ENCODE measurements around the gene EFCAB8.

The EFCAB8 gene

DNA sequence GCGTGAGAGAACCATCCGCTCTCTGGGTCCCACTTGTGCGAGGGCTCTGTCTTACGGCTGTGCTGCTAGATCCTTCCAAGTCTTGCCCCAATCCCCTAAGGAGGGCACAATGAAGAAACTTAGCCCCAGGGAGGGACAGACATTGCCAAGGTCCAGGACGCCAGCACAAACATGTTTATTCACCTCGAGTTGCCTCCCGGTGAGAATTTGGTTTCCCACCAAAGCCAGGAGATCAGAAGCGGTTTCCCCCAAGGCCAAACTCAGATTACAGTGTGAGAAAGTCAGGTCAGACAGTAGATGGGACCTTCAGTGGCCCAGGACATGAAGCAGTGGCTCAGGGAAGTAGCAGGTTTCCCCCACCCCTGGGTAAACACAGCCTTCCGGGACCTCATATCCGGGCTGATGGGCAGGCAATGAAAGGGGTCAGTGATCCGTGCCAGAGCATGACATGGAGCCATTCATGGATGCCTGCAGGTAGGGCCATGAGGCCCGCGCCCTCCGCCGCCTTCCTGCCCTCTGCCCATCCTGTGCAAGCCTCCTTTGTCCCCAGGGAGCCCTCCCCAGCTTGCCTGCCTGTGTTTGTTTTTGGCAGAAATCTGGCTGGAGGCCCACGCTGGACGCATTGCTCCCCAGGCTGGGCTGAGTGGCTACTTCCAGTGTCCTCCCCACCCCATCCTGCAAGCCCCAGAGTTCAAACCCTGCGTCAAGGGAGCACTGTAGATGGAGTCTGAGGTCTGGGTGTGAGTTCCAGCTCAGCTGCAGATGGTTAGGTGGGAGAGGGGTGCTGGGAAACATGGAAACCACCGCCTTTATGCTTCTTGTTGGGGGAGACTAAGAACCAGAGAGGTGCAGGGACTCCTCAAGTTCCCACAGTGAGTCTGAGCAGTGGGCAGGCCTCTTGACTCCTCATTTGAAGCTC, 150.8 kb downstream of the EFCAB8 start:
- no peak for DNase-seq

DNA sequence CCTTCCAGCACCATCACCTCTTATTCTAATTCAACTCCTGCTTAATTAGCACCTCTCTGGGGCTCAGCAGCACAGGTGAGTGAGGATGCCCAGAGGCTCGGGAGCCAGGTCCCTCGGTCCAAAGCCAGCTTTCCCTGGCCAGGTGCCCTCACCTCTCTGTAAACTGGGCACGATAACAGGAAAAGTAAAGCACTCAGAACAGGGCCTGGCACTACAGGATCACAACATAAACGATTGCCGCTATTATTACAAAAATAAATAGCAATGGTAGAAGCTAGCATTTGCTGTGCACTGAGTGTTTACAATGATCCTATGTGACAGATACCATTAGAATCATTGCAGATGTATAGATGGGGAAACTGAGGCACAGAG, 151.4 kb downstream of the EFCAB8 start:
- DNase-seq, result no peak

DNA sequence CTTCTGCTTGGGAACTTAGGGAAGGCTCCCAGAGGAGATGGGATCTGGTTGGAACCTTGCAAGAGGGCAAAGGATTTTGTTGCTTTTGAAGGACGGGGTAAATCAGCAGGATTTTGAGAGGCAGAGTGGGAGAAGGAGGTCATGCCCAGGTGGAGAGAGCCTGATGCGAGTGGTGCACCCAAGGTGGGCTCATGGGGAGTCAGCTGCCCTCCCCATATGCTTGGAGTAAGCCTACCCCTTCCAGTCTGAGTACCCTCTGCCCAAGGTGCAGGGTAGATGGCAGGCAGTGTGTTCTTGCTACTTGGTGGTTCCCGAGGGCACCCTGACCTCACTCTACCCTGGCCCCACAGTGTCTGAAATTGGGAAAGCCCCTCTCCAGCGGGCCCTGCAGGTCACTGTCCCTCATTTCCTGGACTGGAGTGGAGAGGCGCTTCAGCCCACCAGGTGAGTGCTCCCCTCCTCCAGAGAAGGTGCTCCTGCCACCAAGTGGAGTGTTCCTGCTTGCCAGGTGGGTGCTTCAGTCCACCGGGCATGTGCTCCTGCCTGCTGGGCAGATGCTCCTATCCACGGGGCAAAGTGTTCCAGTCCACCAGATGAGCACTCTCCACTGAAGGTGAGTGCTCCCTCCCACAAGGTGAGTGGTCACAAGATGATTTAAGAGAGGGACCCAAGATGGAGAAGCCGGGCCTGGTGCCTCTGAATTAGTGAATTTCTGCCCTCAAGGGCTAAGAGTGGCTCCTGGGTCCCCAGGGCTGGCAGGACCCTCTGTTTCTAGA, 152.1 kb downstream of the EFCAB8 start:
- no peak for DNase-seq
